GM18505 (cell line): ENCODE data around the gene TAS2R9.
"Not testable (repeated sequence)": the region's sequence is repeated elsewhere in the genome, so short reads cannot be mapped to it uniquely, and the experiment has no call there.

ENCODE experiments used
- ATAC-seq: cut with Tn5 transposase; IDR thresholded peaks from one replicate; pipeline ENCODE4 v1.9.1; 2021; ENCODE audit not compliant: unreplicated experiment
- POLR2A ChIP-seq: IDR thresholded peaks from 4 replicates; pipeline ENCODE4 v1.6.1; 2011; ENCODE audit warnings: borderline replicate concordance; ENCODE audit not compliant: insufficient read depth, insufficient read length; ENCODE audit errors: extremely low read depth

The TAS2R9 gene

DNA sequence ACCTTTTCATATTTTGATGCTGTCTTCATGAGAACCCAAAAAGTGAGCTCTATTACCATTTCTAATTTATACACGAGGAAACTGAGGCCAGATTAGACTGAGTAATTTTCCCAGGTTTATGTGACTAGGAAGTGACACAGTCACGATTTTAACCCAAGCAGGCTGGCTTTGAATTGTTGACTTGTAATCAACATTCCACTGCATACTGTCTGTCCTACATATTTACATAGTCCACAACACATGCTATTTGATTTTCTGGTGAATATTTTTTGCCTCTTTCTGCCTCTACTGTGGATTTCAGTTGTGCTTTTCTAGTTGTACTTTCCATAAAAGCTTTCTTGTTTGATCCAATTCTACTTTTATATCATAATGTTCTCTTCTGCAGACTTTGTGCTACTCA is 15.7 kb downstream of the TAS2R9 start:
- ATAC-seq: no peak
- no peak for TF ChIP-seq POLR2A

DNA sequence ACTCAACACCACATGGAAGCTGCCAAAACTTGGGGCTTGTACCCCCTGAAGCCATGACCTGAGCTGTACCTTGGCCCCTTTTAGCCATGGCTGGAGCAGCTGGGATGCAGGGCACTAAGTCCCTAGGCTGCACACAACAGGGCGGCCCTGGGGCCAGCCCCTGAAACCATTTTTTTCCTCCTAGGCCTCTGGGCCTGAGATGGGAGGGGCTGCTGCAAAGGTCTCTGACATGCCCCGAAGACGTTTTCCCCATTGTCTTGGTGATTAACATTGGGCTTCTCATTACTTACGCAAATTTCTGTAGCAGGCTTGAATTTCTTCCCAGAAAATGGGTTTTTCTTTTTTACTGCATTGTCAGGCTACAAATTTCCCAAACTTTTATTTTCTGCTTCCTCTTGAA is 18.2 kb downstream of the TAS2R9 start:
- ATAC-seq: not testable (repeated sequence)

DNA sequence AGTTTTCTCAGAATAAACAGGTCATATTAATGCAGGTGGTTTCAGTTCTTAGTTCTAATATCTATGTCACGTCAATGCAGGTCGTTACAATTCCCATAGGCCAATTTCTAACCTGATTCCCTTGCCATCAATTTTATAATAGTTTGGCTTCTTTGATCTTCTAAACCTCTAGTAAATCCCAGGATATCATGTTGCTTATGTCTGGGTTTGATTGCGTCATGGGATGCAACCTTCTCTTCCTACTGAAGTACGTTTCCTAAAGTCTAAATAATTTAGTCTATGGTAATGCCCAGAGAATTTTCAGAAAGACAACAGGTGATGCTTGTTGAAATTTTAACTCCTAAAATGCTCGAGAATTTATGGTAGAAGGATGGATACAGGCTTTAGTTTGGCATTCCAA is 26.7 kb downstream of the TAS2R9 start:
- no peak for TF ChIP-seq POLR2A
- ATAC-seq: no peak

DNA sequence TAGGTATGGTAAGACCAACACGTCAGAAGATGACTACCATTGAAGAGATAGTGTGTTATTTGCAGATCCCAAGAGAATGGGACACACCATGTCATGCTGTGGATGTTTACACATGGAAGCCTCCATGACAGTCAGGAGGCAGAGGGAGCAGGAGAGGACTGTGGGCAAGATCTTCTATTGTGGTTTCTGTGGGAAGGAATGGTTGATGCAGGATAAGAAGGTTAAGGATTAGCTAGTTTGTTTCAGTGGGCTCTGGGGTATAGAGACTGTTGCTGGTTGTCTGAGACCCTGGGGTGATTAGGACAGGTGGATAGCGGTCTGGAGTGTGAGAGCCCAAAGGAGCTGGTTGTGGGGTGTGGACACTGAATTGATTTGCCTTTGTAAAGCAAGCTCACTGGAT is 30.9 kb downstream of the TAS2R9 start:
- TF ChIP-seq POLR2A: no peak
- no peak for ATAC-seq

DNA sequence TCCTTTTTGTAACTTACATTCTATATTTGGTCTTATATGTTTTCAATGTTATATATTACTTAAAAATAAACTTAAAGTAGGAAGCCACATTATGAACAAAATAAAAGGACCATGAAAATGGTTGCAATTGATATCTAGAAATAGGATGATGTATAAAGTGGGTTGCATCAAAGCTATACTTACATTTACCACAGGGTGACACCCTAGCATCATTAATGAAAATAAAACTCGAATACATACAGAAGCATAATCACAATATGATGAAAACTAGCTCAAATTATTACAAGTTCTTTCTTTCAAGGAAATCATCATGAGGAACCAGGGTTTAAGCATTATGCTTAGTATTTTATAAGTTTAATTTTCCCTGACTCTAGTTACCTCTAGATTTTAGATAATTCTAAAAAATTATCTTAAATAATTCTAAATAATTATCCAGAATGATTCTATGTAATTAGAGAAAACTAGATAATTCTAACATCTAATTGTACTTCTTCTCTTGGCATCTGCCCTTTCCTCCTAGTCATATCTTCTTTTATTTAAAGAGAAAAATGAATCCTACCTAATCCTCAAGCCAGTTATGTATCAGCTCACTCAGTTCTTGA is 38.7 kb downstream of the TAS2R9 start:
- no peak for TF ChIP-seq POLR2A
- ATAC-seq: no peak

DNA sequence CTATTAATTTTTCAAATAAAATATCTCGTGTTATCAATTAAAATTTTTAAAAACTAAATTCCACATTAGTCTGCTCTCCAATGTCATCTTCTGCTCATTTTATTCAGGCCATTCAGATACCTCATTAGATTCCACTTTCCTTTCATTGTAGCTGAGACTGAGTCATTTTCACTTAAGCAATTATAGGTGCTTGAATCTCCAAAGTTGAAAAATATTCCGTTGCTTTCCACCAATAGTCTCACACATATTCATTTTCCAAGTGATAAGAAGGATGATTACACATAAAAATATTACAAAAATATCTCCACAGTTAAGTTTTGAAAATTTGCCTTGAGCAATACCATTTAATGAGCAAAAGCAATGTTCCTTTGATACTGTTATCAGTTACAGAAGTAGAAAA is 50.3 kb downstream of the TAS2R9 start:
- no peak for TF ChIP-seq POLR2A
- ATAC-seq: no peak
